ENCODE data around the gene S100PBP.

S100PBP gene

DNA sequence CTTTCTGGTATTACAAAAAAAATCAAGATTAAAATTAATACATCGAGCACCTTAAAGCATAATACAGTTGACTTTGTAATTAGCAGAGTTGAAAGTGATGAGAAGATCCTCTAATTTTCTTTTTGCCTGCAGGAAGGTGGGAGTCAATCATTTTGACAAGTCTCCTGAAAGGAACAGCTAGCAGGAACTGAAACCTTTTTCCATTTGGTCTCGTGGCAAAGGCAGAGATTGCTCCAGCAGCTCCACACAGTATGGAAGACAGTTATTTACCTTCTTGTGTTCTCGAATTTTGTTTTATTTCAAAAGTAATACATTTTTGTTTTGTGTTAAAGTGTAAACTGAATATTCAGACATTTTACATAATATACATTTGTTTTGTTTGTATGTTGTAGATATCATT, 7.7 kb downstream of the S100PBP start:
- no peak for DNase-seq (ENCODE audit: low read depth in 2 of 2)

GRCh38 chr1:32828341-32828740, 10.9 kb downstream of the S100PBP start:
- DNase-seq (ENCODE audit: low read depth in 2 of 2): no peak

GRCh38 chr1:32830092-32830852, 12.8 kb downstream of the S100PBP start:
- no peak for DNase-seq (ENCODE audit: low read depth in 2 of 2)

DNA sequence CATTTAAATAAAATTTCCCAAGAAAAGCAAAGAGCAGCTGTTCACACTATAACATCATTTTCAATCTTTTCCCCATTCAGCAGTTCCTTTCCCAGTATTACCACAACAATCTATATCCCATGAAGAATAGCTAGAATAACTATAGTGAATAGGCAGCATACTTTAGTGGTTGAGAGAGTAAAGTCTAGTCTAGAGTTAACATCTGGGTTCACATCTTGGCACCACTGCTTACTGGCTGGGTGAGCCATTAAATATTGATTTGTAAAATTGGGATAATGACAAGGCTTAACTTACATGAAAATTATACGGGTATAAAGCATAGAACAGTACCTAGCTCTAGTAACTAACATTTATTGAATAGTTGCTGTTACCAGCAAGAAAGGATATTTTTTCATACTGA, 14.4 kb downstream of the S100PBP start:
- no peak for DNase-seq (ENCODE audit: low read depth in 2 of 2)

DNA sequence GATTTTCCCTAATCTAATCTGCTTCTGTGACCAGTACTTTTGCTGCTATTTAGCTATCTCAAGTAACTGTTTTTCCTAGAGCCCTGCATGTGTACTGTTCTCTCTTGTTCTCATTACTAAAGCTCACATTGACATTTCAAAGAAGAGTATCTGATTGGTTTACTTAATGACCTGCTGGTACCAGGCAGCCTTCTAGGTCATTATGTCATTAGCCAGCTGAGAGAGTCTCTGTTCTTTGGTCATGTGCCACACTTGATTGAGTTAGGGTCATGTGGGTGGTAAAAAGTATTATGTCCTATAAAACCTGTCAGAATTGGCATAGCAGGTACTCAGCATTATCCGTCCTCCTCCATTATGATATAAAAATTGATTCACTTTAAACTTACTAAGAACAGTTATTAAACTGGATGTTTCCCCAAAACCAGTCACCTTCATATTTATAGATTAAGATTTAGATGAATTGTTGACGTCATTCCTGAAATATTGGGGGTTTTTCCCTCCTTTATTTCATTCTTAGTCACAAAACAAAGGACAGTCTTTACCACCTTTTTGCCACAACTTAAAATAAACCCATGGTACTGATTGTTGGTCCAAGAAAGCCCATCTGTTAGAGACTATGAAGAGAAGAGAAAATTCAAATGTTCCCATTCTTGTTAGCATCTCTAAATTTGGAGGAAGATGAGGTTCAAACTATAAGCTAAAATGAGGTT, 31.1 kb downstream of the S100PBP start:
- DNase-seq (ENCODE audit: low read depth in 2 of 2): no peak

DNA sequence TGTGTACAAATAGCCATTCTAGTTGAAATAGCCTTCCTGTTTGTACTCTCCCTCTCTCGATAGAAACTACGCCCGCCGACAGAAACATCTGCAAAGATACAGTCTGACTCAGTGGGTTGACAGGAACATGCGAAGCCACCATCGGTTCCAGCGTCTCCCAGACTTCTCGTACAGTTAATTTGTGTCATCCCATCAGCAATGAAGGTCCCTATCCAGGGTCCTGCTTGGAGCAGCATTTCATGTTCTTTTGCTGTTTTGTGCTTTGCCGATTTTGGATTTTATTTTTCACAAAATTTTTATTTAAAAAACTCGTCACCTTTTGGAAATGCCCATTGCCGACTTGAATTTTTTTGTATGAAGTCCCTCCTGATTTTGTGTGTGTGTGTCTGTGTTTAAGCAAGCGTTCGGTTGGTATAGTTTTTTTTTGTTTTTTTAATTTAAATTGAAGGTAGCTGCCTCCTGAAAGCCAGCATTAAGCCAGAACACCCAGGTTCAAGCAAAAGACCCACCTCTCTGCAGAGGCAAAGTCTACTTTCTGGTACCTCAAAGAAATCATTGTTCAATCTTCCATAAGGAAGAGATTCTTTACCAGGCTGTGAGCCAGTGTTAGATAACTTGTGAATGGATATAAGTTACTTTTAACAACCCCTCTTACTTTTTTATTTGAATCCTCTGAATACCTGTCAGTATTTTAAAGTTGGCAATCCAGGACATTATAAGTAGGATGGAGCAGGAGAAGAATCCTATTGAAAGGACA, 38.6 kb downstream of the S100PBP start:
- no peak for DNase-seq (ENCODE audit: low read depth in 2 of 2)

DNA sequence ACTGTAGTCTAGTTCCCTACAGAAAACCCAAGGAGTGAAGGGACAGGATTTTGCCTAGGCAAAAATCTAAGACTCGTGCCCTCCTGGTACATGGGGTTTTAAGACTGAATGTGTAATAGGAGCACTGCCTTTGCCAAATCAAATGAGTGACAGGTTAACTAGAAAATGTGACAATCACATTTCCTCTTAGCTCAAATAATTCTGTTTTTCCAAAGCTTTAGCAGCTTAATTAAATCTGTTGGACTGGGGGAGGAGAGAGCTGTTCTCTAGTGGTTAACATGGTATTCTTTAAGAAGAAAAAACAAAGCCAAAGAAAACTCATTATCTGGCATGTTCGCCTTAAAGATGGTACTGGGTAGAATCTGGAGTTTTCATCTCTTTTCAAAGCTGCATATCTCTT, 40.7 kb downstream of the S100PBP start:
- DNase-seq (ENCODE audit: low read depth in 2 of 2): no peak

GRCh38 chr1:32858791-32859190, 41.3 kb downstream of the S100PBP start:
- DNase-seq (ENCODE audit: low read depth in 2 of 2): no peak

- DNase-seq (ENCODE audit: low read depth in 2 of 2): no peak
Measured at GRCh38 chr1:32859915-32860314, 42.5 kb downstream of the S100PBP start.

- no peak for DNase-seq (ENCODE audit: low read depth in 2 of 2)
Measured at GRCh38 chr1:32860566-32860965, 43.1 kb downstream of the S100PBP start.

GRCh38 chr1:32861904-32862695, 44.6 kb downstream of the S100PBP start:
- DNase-seq (ENCODE audit: low read depth in 2 of 2): no peak

- DNase-seq (ENCODE audit: low read depth in 2 of 2): no peak
Measured at GRCh38 chr1:32863218-32863880, 45.9 kb downstream of the S100PBP start.

DNA sequence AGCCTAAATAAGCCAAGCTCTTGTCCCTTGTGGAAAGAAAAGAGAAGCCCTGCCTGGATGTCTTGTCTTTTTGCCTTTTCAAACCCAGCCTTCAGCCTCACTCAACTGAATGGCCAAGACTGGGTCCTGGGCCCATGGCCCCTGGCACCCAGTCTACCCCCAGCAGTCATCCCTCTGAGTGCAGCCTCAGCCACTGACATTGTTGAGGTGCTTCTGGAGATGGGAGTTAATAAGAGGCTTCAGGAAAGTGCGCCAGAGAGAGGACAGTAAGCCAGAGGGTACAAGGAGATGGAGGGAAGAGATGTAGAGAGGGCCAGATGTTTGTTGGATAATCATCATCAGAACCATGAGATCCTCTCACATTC, 46.4 kb downstream of the S100PBP start:
- DNase-seq (ENCODE audit: low read depth in 2 of 2): no peak

- DNase-seq (ENCODE audit: low read depth in 2 of 2): no peak
Measured at GRCh38 chr1:32864375-32865019, 47.0 kb downstream of the S100PBP start.

- no peak for DNase-seq (ENCODE audit: low read depth in 2 of 2)
Measured at GRCh38 chr1:32865639-32866405, 48.4 kb downstream of the S100PBP start.

DNA sequence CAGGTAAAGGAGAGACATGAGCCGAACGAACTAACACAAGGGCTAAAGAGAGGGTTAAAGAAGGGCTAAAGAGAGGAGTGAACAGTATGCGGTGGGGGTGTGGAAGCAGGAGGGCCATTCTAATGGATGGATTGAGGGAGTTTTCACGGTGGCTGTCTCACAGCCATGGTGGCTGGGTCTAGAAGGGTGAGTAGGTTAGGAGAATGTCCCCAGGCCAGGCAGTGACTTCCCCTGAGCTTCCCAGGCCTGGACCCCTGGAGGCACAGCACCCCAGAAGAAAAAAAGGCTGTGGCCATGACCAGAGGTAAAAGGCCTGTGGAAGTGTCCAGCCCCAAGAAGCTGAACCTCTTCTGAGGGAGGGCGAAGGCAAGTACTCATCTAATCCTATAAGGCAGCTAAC, 49.7 kb downstream of the S100PBP start:
- no peak for DNase-seq (ENCODE audit: low read depth in 2 of 2)

- no peak for DNase-seq (ENCODE audit: low read depth in 2 of 2)
Measured at GRCh38 chr1:32867671-32868070, 50.2 kb downstream of the S100PBP start.

- no peak for DNase-seq (ENCODE audit: low read depth in 2 of 2)
Measured at GRCh38 chr1:32868085-32868484, 50.6 kb downstream of the S100PBP start.

DNA sequence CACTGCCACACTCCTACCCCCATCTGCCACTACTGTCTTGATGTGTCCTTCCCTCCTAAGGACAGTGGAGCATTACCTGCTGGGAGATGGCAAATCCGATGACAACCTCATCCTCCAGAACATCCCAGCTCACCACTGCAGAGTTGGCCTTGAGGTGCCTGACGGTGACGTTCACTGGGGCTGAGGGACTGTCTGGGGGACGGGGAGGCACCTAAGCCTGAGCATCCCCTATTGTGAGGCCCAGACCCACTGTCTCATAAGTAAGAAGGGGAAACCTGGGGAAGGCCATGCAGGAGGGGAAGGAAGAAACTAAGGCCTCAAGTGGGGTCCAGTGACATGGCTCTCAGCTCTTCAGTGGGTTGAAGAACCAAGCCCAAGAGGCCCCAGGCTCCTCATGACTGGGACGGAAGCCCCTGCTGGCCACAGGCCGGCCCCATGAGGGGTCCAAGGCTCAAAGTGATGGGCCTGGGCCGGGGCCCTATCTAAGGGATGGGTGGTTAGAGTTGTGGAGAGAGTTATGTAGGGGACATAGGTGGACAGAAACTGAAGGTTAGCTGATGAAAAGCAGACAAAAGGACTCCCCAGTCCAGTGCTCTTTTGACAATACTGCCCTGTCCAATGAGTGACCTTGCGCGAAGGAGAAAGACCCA, 51.5 kb downstream of the S100PBP start:
- no peak for DNase-seq (ENCODE audit: low read depth in 2 of 2)
